KG1 (cell line): Measurements from ENCODE around the gene HECTD4.
"Not testable (repeated sequence)": the region's sequence is repeated elsewhere in the genome, so short reads cannot be mapped to it uniquely, and the experiment has no call there.

Experiments used
- DNase-seq: peaks from one replicate; lab custom pipeline; 2025; lab: John Stamatoyannopoulos, UW

The HECTD4 gene

DNA sequence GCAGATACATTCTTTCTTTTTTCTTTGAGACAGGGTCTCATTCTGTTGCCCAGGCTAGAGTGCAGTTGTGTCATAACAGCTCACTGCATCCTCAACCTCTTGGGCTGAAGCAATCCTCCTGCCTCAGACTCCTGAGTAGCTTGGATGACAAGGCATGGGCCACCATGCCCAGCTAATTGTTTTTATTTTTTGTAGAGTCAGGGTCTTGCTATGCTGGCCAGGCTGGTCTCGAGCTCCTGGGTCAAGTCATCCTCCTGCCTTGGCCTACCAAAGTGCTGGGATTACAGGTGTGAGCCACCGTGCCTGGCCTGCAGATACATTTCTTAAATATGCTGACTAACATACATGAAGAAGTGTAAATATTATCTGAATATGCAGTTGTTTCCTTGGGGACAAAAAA is 115.8 kb downstream of the HECTD4 start:
- no peak for DNase-seq

GRCh38 chr12:112261559-112261958 is 120.7 kb downstream of the HECTD4 start:
- no peak for DNase-seq

DNA sequence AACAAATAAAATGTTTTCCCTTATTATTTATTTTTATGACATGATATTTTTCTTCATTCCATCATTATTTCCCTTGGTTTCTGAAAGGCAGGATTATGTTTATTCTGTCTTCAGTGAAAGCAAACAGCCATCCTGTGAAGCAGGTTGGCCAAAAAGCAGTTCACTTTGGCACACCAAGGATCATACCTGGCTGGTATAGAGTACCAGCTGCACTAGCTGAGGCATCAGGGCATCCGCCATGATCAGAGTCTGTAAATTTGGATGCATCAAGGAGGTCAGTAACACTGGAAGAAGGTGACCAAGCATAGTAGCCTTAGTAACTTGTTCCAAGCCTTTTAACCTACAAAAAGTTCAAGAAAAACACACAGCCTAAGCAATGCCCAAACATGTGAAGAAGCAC is 123.3 kb downstream of the HECTD4 start:
- DNase-seq: no peak

DNA sequence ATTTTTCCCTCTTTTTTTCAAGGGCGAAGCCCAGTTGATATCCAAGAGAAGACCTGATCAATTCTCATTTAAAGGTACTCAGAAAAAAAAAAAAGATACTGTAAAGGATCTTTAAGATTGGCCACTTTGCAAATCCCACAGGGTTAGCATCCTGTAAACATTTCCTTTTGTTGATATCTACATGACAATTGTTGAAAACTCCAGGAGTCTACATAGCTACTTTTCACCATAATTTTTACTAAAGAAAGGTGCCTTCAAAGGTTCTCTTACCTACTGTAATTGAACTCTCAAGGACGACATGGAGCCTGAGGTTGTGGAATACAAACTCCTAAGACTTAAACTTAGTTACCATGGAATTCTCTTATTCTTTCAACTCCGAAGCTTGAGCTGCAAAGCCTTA is 125.5 kb downstream of the HECTD4 start:
- DNase-seq: no peak

DNA sequence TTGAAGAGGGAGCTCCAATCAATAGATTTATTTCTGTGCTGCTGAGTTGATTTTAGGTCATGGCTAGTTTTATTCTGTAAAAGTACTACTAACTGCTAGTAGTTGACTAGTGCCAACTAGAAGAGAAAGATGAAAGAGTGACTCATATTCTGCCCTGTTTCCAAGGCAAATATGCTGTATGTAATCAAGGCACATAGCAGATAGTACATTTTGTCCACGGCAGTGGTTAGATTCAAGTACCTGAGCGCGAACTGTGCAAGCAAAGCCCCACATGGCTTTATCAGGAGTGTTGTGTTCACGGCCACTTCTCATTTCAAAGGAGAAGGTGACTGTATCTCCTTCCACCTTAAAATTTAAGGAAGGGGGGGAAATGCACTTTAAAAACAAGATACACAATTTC is 130.0 kb downstream of the HECTD4 start:
- no peak for DNase-seq

GRCh38 chr12:112244902-112245301 is 137.3 kb downstream of the HECTD4 start:
- DNase-seq: not testable (repeated sequence)

DNA sequence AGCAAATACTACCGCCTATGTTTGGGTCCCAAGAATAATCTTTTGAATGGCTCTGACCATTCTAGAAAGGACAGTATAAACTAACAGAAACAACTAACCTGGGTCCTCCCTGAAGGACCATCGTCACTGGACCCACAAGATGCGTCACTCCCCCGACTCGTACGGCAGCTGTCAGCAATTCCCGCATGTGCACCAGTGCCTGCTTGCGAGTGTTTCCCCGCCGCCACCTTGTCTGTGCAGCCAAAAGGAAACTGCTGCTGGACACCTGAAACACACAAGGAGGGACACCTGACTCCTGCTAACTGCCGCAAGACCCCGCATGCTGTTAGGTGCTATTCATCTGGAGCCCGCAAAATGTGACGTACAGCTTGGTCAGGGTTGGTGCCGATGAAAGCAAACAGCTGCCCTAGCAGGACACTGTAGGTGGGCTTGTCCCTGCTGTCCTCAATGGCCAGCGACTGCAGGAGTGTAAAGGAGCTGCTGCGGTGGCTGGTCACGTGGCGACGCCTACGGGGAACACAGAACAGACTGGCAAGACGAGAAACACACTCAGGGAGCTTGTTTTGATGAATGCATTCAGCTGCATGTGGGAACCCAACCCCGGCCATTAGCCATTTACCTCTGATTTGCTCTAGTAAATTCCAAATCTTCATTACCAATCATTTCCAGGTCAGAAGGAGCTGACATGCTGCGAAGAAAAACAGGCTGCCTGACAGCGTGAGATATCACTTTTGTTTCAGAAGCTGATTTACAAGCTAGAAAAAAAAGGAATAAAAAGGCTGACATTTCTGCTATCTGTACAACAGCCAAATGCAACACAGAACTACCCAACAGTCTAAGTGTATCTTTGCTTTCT is 138.7 kb downstream of the HECTD4 start:
- DNase-seq: no peak

DNA sequence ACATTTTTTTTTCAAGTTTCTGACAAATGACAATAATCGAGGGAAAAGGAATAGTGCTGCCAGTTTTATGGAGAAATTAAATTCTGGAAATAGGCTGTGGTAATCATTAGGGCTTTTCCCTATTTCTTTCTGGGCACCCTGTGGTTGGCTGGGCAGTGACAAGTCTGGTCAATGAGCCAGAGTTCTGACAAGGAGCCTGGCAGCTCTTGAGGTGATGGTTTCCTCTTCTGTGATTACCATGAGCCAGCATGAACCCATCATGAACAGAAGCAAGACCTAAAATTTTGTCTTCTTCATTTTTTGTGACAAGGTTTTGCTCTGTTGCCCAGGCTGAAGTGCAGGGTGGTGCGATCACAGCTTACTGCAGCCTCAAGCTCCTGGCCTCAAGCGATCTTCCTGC is 141.1 kb downstream of the HECTD4 start:
- DNase-seq: no peak

GRCh38 chr12:112239881-112240280 is 142.3 kb downstream of the HECTD4 start:
- DNase-seq: no peak

DNA sequence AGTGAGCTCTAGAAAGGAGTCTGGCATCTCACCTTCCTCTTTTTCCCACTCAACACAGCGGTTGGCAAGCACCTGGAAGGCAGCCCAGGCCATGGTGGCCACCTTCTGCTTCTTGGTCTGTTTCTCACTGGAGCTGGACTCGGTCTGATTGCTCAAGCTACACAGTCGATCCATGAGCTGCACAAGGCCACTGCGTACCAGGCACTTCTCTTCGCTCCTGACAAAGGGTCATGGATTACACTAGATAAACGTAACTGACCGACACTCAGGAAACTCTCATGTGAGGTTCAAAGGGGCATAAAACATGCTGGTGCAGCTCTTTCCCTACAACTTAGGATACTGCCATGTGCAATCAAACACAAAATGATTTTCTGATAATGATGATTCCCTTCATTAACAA is 143.2 kb downstream of the HECTD4 start:
- DNase-seq: no peak

DNA sequence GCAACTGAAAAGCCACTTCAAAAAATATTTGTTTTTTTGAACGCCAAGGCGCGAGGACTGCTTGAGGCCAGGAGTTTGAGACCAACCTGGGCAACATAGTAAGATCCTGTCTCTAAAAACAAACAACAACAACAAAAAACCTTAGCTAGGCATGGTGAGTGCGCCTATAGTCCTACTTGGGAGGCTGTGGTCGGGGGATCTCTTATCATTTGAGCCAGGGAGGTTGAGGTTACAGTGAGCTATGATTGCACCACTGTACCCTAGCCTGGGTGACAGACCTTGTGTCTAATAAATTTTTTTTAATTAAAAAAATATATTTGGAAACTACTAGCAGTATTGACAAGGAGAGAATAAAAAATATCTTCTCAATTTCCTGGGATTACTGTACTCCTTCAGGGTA is 143.8 kb downstream of the HECTD4 start:
- no peak for DNase-seq

DNA sequence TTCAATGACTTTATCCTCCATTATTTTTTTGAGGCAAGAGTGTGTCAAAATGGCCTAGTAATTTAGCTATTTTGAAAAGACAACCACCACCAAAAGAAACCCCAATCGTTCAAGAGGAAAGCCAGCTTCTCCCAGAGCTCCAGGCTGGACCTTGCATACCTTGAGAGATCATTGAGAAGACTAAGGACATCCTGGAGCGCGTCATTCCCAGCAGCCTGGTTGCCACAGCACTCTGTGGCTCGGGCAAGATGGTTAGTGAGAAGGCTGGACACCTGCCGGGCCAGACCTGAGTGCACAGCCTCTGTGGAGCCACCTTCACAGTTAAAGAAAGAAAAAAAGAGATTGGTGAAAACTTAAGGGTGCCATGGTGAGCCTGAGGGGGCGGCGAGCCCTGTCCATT is 145.4 kb downstream of the HECTD4 start:
- DNase-seq: no peak

- DNase-seq: no peak
These were observed 145.8 kb downstream of the HECTD4 start for GRCh38 chr12:112236386-112236785.

GRCh38 chr12:112234303-112234702 is 147.9 kb downstream of the HECTD4 start:
- no peak for DNase-seq

GRCh38 chr12:112233242-112233641 is 149.0 kb downstream of the HECTD4 start:
- no peak for DNase-seq

DNA sequence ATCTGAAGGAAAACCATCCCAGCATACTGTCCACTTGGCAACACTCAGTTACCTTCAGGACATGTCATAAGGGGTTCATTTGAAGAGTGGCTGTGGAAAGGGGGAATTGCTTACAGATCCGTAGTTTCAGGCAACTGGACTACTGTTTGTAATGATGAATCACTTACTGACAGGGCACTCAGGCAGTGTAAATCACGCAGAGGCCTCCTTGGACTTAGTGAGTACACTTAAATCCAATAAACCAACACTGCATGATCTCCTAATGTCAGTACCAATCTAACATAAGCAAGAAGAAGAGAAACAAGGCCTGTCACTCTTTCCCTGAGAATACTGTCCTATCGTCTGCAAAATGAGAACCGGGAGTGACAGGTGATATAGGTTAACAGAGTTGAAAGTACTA is 152.1 kb downstream of the HECTD4 start:
- DNase-seq: no peak

DNA sequence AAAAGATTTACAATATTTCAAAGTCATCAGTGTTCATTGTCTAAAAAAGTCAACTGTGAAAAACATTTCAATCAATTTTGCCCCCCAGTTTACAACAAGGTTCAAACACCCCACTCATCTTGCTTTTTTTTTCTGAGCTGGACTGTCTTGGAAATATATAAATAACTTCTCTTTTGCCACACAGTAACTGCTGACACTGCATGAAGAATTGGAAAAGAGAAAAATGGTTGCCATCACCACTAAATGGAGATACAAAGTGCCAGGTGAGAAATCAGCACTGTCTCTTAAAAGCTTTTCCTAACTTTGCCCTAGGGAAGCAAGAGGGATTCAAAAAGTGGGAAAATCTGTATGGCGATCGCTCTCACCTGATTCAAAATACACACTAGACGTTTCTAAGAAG is 155.5 kb downstream of the HECTD4 start:
- DNase-seq: no peak

DNA sequence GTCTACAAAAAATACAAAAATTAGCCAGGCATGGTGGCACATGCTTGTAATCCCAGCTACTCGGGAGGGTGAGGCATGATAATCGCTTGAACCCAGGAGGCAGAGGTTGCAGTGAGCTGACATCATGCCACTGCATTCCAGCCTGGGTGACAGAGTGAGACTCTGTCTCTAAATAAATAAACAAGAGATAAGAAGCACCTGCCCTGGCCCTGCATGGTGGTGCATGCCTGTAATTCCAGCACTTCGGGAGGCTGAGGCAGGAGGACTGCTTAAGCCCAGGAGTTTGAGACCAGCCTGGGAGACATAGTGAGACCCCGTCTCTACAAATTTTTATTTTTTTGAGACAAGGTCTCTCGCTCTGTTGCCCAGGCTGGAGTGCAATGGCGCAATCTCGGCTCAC is 161.6 kb downstream of the HECTD4 start:
- DNase-seq: not testable (repeated sequence)

DNA sequence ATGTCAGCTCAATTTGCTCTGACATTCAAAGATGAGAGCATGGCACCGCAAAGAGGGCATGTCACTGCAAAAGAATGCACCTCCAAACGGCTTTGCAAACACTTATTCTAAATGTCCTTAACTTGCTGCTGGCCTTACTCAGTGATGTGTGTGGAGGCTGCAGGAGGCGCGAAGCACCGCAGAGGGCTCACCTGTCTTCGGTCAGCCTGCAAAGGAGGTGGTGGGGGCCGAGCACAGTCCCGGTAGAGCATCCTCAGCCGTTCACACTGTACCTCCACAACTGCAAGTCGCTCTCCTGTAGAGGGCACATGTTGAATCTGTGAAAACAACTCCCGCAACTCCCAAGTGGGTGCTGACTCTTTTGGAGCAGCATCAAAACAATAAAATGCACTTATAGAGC is 163.0 kb downstream of the HECTD4 start:
- DNase-seq: no peak

DNA sequence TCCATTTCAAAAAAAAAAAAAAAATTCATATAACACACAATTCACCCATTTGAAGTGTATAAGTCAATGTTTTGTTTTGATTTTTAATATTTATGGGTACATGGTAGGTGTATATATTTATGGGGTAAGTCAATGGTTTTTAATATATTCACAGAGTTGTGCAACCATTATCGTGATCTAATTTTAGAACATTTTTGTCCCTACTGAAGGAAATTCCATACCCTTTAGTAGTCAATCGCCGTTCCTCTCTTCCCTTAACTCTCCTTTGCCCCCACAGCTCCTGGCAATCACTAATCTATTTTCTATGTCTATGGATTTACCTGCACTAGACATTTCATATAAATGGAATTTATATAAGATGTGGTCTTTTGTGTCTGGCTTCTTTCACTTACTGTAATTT is 164.1 kb downstream of the HECTD4 start:
- no peak for DNase-seq

DNA sequence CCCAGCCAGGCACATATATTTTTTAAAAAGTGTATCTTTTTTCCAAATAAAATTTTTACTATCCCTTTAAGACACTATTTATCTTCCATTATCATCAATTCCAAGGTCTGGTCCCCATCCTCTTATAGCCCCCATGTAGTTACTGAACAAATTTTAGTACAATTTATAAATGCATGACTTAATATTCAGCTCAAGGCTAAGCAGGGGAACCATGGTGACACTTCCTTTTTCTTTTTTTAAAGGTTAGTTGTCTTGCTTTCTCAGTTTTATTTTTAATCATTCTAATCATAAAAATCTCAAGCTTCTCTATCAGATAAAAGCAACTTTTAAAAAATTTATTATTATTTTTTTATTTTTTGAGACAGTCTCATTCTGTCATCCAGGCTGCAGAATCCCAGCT is 164.6 kb downstream of the HECTD4 start:
- DNase-seq: no peak

- no peak for DNase-seq
These were observed 166.0 kb downstream of the HECTD4 start for GRCh38 chr12:112216223-112216622.

DNA sequence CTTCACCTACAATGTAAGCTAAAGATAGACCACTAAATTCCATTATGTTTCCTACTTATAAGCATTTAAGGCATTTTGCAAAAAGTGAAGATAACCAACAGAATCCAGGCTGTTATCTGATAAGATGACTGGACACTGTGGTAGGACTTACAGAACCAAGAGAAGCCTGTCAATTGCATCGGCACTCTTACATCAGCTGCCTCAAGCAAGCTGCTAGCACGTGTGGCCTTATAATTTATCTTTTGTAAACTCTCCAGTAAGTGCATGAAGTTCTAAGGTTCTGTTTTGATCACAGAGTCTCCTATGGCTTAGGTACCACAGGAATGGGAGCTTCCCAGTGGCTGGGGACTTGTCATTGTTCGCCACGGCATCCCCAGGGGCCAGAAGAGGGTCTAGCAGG is 168.2 kb downstream of the HECTD4 start:
- DNase-seq: no peak

DNA sequence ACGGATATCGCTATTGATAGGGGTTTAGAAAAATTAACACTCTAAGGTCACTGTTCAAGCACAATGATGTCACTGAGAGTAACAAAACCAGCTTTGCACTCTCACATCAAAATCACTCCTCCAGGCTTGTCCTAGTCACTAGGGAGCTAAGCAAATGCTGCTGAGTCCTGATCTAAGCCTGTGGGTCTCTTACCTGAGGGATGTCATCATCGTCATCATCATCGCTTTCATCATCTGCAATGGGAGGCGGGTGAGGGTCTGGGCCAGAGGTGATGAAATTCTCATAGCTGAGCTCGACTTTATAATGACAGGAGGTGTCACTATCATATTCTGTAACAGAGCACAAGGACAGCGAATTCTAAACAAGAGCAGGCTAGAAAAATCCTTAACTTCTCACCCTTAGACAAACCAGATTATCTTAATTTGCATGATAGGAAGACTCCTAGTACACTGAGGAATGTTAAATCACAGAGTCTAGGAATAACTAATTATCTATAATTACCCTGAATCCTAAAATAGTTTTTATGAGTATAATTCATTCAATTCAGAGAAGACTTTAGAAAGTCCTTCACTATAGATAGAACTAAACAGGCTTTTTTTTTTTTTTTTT is 173.8 kb downstream of the HECTD4 start:
- no peak for DNase-seq
